Mononuclear cell (primary cell): ENCODE measurements around the gene KCNA1. TPM values are rescaled to one million over a fixed set of nuclear protein-coding genes. Genes with fewer than 3 reads are reported as not detected.

Experiments used
- H3K27me3 ChIP-seq: 2 replicates; pipeline ENCODE4 v1.6.0; 2011; ENCODE audit warnings: low read length, control low read depth; ENCODE audit not compliant: insufficient read depth
- H3K4me1 ChIP-seq: 2 replicates; pipeline ENCODE4 v1.5.1; 2011; ENCODE audit warnings: mild to moderate bottlenecking, low read length, control low read depth; ENCODE audit not compliant: insufficient read depth
- H3K4me3 ChIP-seq: 2 replicates; pipeline ENCODE4 v1.5.1; 2011; ENCODE audit warnings: mild to moderate bottlenecking, low read length, moderate library complexity
- H3K9me3 ChIP-seq: 2 replicates; pipeline ENCODE4 v1.5.1; 2011; ENCODE audit warnings: low read depth, mild to moderate bottlenecking, control low read depth, low read length
- total RNA-seq: library from RNA; depleted of rRNA; stranded (reverse); fragments of >200 nt; gene quantifications from one replicate; pipeline ENCODE4 v1.2.3, GENCODE V29; 2012

The KCNA1 gene
- total RNA-seq, 1 donor, result under 0.01 TPM

- Histone ChIP-seq H3K4me1 (no peaks in the 10 kb centered on the region), H3K9me3 (no peaks in the 10 kb centered on the region), H3K27me3 (peaks cover 21% of the 10 kb centered on the region), H3K4me3 (no peak overlapping the region)
Observed at GRCh38 chr12:4894019-4894418, 15.7 kb upstream of the KCNA1 start.

DNA sequence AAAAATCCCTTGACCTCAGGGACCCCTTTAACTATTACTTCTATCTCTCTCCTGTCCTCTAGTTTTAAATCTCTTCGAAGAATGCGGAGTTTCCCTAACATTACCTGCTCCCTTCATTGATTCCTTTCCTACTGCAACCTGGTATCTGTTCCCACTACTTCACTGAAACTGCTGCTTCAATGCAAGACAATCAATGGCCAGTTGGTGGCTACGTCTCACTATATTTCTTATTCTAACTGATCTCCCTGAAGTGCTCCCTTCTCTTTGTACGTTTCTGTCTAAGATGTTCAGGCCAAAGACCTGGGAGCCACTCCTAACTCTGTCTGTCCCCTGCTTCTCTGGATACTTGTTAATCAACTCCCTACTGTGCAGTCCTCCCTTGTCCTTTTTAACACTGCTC lies 10.3 kb upstream of the KCNA1 start:
- no peaks in the 10 kb centered on the region for H3K4me1 ChIP-seq
- no peaks in the 10 kb centered on the region for H3K9me3 ChIP-seq
- no peak overlapping the region for H3K4me3 ChIP-seq
- peaks cover 21% of the 10 kb centered on the region for H3K27me3 ChIP-seq

DNA sequence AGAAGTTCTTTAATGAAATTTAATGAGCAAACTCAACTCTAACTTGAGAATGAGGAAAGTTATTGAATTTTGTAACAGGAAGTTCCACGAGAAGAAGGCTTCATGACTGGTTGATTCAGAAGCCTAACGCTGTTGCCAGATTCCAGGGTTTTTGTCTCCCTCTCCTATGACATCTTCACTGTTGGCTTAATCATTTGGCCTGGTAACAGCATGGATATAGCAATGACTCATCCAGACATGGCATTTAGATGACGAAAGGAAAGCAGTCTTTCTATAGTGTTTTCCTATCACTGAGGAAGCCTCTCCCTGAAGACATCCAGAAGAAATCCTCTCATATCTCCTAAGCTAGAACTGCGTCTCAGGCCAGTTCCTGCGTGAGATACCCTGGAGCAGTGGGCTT lies 9.4 kb upstream of the KCNA1 start:
- no peak overlapping the region for H3K4me3 ChIP-seq
- H3K27me3 ChIP-seq, result peaks cover 30% of the 10 kb centered on the region
- H3K4me1 ChIP-seq, result no peaks in the 10 kb centered on the region
- no peaks in the 10 kb centered on the region for H3K9me3 ChIP-seq

DNA sequence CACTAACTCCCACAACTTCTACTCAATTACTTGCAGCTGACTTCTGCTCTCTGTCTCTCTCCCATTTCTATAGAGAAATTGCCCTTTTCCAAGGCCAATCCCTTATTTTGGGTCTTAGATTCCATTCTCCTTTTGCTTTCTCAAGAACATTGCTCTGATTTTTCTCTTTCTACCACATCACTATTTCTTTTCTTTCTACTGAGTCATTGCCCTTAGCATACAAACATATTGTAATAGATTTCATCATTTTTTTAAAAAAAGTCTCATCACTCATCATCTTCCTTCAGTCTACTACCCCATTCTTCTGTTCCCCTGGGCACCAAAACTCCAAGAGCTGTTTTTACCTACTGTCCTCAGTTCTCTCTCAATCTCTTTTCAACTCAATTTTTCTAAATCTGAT lies 4.4 kb upstream of the KCNA1 start:
- Histone ChIP-seq H3K27me3 (peaks cover 69% of the 10 kb centered on the region), H3K4me1 (peaks cover 14% of the 10 kb centered on the region), H3K9me3 (no peaks in the 10 kb centered on the region), H3K4me3 (no peak overlapping the region)

- Histone ChIP-seq H3K9me3 (no peaks in the 10 kb centered on the region), H3K4me3 (no peak overlapping the region), H3K4me1 (peaks cover 14% of the 10 kb centered on the region), H3K27me3 (peaks cover 80% of the 10 kb centered on the region)
Observed at GRCh38 chr12:4908684-4909409, 858 bp upstream of the KCNA1 start.

GRCh38 chr12:4909410-4909733 lies 333 bp upstream of the KCNA1 start:
- peaks cover 14% of the 10 kb centered on the region for H3K4me1 ChIP-seq
- peaks cover 81% of the 10 kb centered on the region for H3K27me3 ChIP-seq
- no peaks in the 10 kb centered on the region for H3K9me3 ChIP-seq
- H3K4me3 ChIP-seq, result no peak overlapping the region

DNA sequence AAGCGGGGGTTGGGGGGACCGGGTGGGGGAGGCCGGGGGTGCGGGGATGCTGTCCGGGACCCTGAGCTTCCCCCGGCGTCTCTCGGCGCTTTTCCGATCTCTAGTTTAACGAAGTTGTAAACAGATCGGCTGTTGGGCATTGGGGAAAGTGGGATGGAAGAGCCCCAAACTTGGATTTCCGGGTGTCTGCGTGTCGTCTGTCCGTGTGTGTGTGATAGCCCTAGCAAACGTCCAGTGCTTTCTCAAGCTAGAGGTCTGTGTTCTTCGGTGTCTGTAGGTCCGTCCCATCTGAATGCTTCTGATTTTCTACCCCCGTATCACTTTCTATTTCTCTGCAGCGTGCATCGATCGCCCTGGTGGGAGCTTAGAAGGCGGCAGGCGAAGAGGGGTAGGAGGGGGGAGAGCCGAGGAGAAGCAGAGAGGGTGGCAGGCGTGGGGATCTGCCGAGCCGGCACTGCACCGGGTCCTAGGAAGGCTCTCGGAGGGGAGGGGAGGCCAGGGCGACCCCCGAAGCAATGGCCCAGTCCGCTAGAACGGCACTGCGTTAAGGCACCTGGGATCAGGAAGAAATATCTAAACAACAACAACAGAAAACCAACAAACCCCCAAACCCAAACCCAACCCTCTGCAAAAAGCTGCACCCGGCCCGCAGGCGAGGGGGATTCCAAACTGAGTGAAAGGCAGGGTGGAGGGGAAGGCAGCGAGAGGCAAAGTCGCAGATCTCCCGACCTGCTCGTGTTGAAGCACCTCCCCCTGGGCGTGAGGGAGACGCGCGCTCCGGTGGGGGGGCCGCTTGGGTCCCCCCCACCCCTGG lies 1.0 kb downstream of the KCNA1 start:
- peak overlapping the region; percentile 6 for H3K4me3 ChIP-seq
- peaks cover 85% of the 10 kb centered on the region for H3K27me3 ChIP-seq
- H3K9me3 ChIP-seq, result no peaks in the 10 kb centered on the region
- peaks cover 14% of the 10 kb centered on the region for H3K4me1 ChIP-seq

DNA sequence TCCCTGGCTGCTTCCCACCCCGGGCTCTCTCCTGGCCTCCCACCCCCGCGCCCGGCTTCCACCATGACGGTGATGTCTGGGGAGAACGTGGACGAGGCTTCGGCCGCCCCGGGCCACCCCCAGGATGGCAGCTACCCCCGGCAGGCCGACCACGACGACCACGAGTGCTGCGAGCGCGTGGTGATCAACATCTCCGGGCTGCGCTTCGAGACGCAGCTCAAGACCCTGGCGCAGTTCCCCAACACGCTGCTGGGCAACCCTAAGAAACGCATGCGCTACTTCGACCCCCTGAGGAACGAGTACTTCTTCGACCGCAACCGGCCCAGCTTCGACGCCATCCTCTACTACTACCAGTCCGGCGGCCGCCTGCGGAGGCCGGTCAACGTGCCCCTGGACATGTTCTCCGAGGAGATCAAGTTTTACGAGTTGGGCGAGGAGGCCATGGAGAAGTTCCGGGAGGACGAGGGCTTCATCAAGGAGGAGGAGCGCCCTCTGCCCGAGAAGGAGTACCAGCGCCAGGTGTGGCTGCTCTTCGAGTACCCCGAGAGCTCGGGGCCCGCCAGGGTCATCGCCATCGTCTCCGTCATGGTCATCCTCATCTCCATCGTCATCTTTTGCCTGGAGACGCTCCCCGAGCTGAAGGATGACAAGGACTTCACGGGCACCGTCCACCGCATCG lies 1.8 kb downstream of the KCNA1 start:
- H3K4me3 ChIP-seq, result no peak overlapping the region
- H3K9me3 ChIP-seq, result no peaks in the 10 kb centered on the region
- H3K4me1 ChIP-seq, result peaks cover 14% of the 10 kb centered on the region
- H3K27me3 ChIP-seq, result peaks cover 89% of the 10 kb centered on the region

DNA sequence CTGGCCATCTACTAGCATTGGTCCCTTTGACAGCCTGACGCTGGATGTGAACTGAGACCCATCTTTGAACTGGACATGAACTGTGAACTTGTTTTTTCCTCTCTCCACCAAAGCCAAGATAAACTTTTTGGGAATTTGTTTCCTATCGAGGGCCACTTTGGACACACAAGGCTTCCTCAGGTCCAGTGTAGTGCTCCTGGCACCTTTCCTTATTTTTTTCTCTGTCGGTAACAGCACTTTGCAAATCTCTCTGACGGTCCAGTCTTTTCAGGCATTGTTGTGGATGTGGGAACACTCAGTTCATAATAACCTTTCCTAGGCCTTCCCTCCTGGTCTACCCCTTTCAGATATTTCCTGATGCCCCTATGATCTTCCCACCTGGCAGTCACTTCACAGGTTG lies 5.0 kb downstream of the KCNA1 start:
- H3K27me3 ChIP-seq, result peaks cover 77% of the 10 kb centered on the region
- H3K4me3 ChIP-seq, result no peak overlapping the region
- peaks cover 5% of the 10 kb centered on the region for H3K4me1 ChIP-seq
- H3K9me3 ChIP-seq, result no peaks in the 10 kb centered on the region

DNA sequence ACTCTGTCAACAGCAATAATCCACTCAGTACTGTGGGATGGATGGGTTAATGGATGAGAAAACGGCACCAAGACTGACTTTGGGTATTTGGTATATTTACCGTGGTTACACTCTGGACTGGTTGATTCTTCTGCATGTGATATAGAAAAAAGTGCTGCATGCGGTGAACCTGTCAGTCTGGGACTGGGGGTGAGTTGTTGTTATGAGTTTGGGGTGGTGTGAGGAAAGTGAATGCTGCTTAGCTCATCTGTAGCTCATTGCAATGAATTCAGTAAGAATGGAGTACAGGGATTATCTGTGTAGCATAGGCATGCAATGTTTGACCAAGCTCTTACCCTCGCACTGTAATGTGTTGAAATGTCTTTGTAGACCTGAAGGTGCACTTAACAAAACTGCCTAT lies 6.0 kb downstream of the KCNA1 start:
- no peak overlapping the region for H3K4me3 ChIP-seq
- H3K27me3 ChIP-seq, result peaks cover 69% of the 10 kb centered on the region
- H3K9me3 ChIP-seq, result no peaks in the 10 kb centered on the region
- H3K4me1 ChIP-seq, result no peaks in the 10 kb centered on the region

GRCh38 chr12:4918950-4919660 lies 9.4 kb downstream of the KCNA1 start:
- Histone ChIP-seq H3K9me3 (no peaks in the 10 kb centered on the region), H3K27me3 (peaks cover 45% of the 10 kb centered on the region), H3K4me1 (no peaks in the 10 kb centered on the region), H3K4me3 (no peak overlapping the region)

DNA sequence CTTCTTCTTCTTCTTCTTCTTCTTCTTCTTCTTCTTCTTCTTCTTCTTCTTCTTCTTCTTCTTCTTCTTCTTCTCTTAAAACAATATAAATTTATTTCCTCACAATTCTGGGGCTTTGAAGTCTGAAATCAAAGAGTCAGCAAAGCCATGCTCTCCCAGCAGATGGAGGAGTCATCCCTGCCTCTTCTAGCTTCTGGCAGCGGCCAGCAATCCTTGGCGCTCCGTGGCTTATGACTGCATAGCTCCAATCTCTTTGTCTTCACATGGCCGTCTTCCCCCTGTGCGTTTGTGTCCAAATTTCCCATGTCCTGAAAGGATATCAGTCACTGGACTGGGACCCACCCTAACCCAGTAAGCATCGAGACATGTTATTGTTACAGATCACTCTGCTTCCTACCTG lies 22.9 kb downstream of the KCNA1 start:
- no peak overlapping the region for H3K4me3 ChIP-seq
- no peaks in the 10 kb centered on the region for H3K9me3 ChIP-seq
- H3K27me3 ChIP-seq, result no peaks in the 10 kb centered on the region
- H3K4me1 ChIP-seq, result no peaks in the 10 kb centered on the region

GRCh38 chr12:4933411-4933810 lies 23.7 kb downstream of the KCNA1 start:
- Histone ChIP-seq H3K4me3 (no peak overlapping the region), H3K27me3 (no peaks in the 10 kb centered on the region), H3K4me1 (no peaks in the 10 kb centered on the region), H3K9me3 (no peaks in the 10 kb centered on the region)

- Histone ChIP-seq H3K4me1 (no peaks in the 10 kb centered on the region), H3K9me3 (no peaks in the 10 kb centered on the region), H3K4me3 (no peak overlapping the region), H3K27me3 (no peaks in the 10 kb centered on the region)
Observed at GRCh38 chr12:4934407-4935035, 24.8 kb downstream of the KCNA1 start.
